ENCODE measurements around the gene IFTAP. TPM values are rescaled to one million over a fixed set of nuclear protein-coding genes. Genes with fewer than 3 reads are reported as not detected.
A peak's percentile ranks its signal among the peaks of the same experiment; 100 is the strongest.
"Not testable (repeated sequence)": the region's sequence is repeated elsewhere in the genome, so short reads cannot be mapped to it uniquely, and the experiment has no call there.

IFTAP gene
- total RNA-seq, 1 donor from 2014 or later, result 19.7 TPM

- no peak overlapping the region for H3K4me3 ChIP-seq (ENCODE audit: low read depth, low read length)
- no peak for DNase-seq (ENCODE audit: low read depth)
- no peak for TF ChIP-seq CTCF (conservative IDR thresholded peaks at IDR 0.05; ENCODE audit: low read depth, low read length)
Observed at GRCh38 chr11:36631774-36632173, 37.5 kb downstream of the IFTAP start.

- no peak for DNase-seq (ENCODE audit: low read depth)
- no peak overlapping the region for H3K4me3 ChIP-seq (ENCODE audit: low read depth, low read length)
- TF ChIP-seq CTCF (conservative IDR thresholded peaks at IDR 0.05; ENCODE audit: low read depth, low read length), result no peak
Observed at GRCh38 chr11:36635066-36635862, 41.0 kb downstream of the IFTAP start.

- no peak for DNase-seq (ENCODE audit: low read depth)
Observed at GRCh38 chr11:36638556-36638955, 44.3 kb downstream of the IFTAP start.

GRCh38 chr11:36657610-36658267, 63.4 kb downstream of the IFTAP start:
- TF ChIP-seq CTCF (conservative IDR thresholded peaks at IDR 0.05; ENCODE audit: low read depth, low read length), result no peak
- no peak overlapping the region for H3K4me3 ChIP-seq (ENCODE audit: low read depth, low read length)
- no peak for DNase-seq (ENCODE audit: low read depth)

More at GRCh38 chr11:36638556-36638955, 44.3 kb downstream of the IFTAP start:
- no peak for TF ChIP-seq CTCF (conservative IDR thresholded peaks at IDR 0.05; ENCODE audit: low read depth, low read length)
- no peak overlapping the region for H3K4me3 ChIP-seq (ENCODE audit: low read depth, low read length)

GRCh38 chr11:36661359-36661758, 67.1 kb downstream of the IFTAP start:
- not testable (repeated sequence) for DNase-seq (ENCODE audit: low read depth); H3K4me3 ChIP-seq (ENCODE audit: low read depth, low read length)

- TF ChIP-seq CTCF (conservative IDR thresholded peaks at IDR 0.05; ENCODE audit: low read depth, low read length), result peak; percentile 66
- peak; percentile 30 for DNase-seq (ENCODE audit: low read depth)
- no peak overlapping the region for H3K4me3 ChIP-seq (ENCODE audit: low read depth, low read length)
Observed at GRCh38 chr11:36672815-36673450, 78.6 kb downstream of the IFTAP start.

GRCh38 chr11:36679547-36679946, 85.2 kb downstream of the IFTAP start:
- not testable (repeated sequence) for H3K4me3 ChIP-seq (ENCODE audit: low read depth, low read length); DNase-seq (ENCODE audit: low read depth)
